Measurements from ENCODE around the gene PCSK5. TPM values are rescaled to one million over a fixed set of nuclear protein-coding genes. Genes with fewer than 3 reads are reported as not detected.

PCSK5 gene
- total RNA-seq, 2 experiments from 2014 or later = 14.4 to 15.2 TPM

GRCh38 chr9:75988663-75989062 lies 98.2 kb downstream of the PCSK5 start:
- Mint-ChIP-seq H3K36me3 (ENCODE audit: low read depth) (peaks cover 65% of the 10 kb centered on the region), H3K27ac (no peak overlapping the region), H3K9me3 (no peaks in the 10 kb centered on the region), H3K27me3 (no peaks in the 10 kb centered on the region), H3K4me1 (ENCODE audit: low read depth) (peaks cover 25% of the 10 kb centered on the region), H3K4me3 (no peak overlapping the region)
- Histone ChIP-seq H3K4me3 (ENCODE audit: low read length) (no peak overlapping the region), H3K27ac (ENCODE audit: low read depth in 1 of 2, low read length in 2 of 2) (no peak overlapping the region), H3K9me3 (ENCODE audit: control insufficient read depth in 1 of 2, insufficient read depth in 1 of 2, low read length in 2 of 2) (no peaks in the 10 kb centered on the region), H3K27me3 (ENCODE audit: control insufficient read depth in 1 of 2, insufficient read depth in 2 of 2, low read length in 2 of 2) (no peaks in the 10 kb centered on the region), H3K4me1 (ENCODE audit: insufficient read depth, low read length) (no peaks in the 10 kb centered on the region), H3K36me3 (ENCODE audit: insufficient read depth, low read length) (no peaks in the 10 kb centered on the region)
- ChIA-PET POLR2A (no interaction called here), CTCF (no interaction called here)
- ATAC-seq (ENCODE audit: poor library complexity) (no peak), DNase-seq (no peak)
- no peak for TF ChIP-seq CTCF (IDR thresholded peaks at IDR 0.05)
- intact Hi-C loops (cut with DNase I, micrococcal nuclease) = no loop called here

GRCh38 chr9:75990156-75990555 lies 99.7 kb downstream of the PCSK5 start:
- no peaks in the 10 kb centered on the region for H3K27me3 ChIP-seq (ENCODE audit: control insufficient read depth in 1 of 2, insufficient read depth in 2 of 2, low read length in 2 of 2)
- H3K36me3 Mint-ChIP-seq (ENCODE audit: low read depth) = peaks cover 77% of the 10 kb centered on the region
- H3K27me3 Mint-ChIP-seq = no peaks in the 10 kb centered on the region
- no peaks in the 10 kb centered on the region for H3K4me1 ChIP-seq (ENCODE audit: insufficient read depth, low read length)
- no peak overlapping the region for H3K4me3 Mint-ChIP-seq
- H3K27ac Mint-ChIP-seq = no peak overlapping the region
- H3K36me3 ChIP-seq (ENCODE audit: insufficient read depth, low read length) = no peaks in the 10 kb centered on the region
- peaks cover 2% of the 10 kb centered on the region for H3K9me3 Mint-ChIP-seq
- intact Hi-C loops (cut with DNase I, micrococcal nuclease) = no loop called here
- TF ChIP-seq CTCF (IDR thresholded peaks at IDR 0.05) = no peak
- DNase-seq (no peak), ATAC-seq (ENCODE audit: poor library complexity) (no peak)
- H3K4me1 Mint-ChIP-seq (ENCODE audit: low read depth) = peaks cover 36% of the 10 kb centered on the region
- H3K9me3 ChIP-seq (ENCODE audit: control insufficient read depth in 1 of 2, insufficient read depth in 1 of 2, low read length in 2 of 2) = no peaks in the 10 kb centered on the region
- CTCF ChIA-PET = no interaction called here
- H3K27ac ChIP-seq (ENCODE audit: low read depth in 1 of 2, low read length in 2 of 2) = no peak overlapping the region
- no peak overlapping the region for H3K4me3 ChIP-seq (ENCODE audit: low read length)
- POLR2A ChIA-PET = interaction anchor here (1.5 kb wide), 1 partner anchor 100 kb away, joined by 4 read pairs; no protein-coding TSS in a partner anchor

GRCh38 chr9:75990576-75991304 lies 100.3 kb downstream of the PCSK5 start:
- Mint-ChIP-seq H3K36me3 (ENCODE audit: low read depth) (peaks cover 77% of the 10 kb centered on the region), H3K9me3 (peaks cover 2% of the 10 kb centered on the region), H3K27me3 (no peaks in the 10 kb centered on the region), H3K27ac (no peak overlapping the region), H3K4me3 (no peak overlapping the region), H3K4me1 (ENCODE audit: low read depth) (peaks cover 40% of the 10 kb centered on the region)
- ATAC-seq (ENCODE audit: poor library complexity) (no peak), DNase-seq (no peak)
- H3K27ac ChIP-seq (ENCODE audit: low read depth in 1 of 2, low read length in 2 of 2) = no peak overlapping the region
- ChIA-PET CTCF (no interaction called here), POLR2A (interaction anchor here (1.5 kb wide), 1 partner anchor 101 kb away, joined by 4 read pairs; no protein-coding TSS in a partner anchor)
- no peaks in the 10 kb centered on the region for H3K9me3 ChIP-seq (ENCODE audit: control insufficient read depth in 1 of 2, insufficient read depth in 1 of 2, low read length in 2 of 2)
- no peak overlapping the region for H3K4me3 ChIP-seq (ENCODE audit: low read length)
- H3K4me1 ChIP-seq (ENCODE audit: insufficient read depth, low read length) = no peaks in the 10 kb centered on the region
- TF ChIP-seq CTCF (IDR thresholded peaks at IDR 0.05) = no peak
- no peaks in the 10 kb centered on the region for H3K36me3 ChIP-seq (ENCODE audit: insufficient read depth, low read length)
- intact Hi-C loops (cut with DNase I, micrococcal nuclease) = no loop called here
- H3K27me3 ChIP-seq (ENCODE audit: control insufficient read depth in 1 of 2, insufficient read depth in 2 of 2, low read length in 2 of 2) = no peaks in the 10 kb centered on the region

Measured in CD4-positive, alpha-beta T cell (primary cell).